ENCODE results near the gene NR3C2.

DNA sequence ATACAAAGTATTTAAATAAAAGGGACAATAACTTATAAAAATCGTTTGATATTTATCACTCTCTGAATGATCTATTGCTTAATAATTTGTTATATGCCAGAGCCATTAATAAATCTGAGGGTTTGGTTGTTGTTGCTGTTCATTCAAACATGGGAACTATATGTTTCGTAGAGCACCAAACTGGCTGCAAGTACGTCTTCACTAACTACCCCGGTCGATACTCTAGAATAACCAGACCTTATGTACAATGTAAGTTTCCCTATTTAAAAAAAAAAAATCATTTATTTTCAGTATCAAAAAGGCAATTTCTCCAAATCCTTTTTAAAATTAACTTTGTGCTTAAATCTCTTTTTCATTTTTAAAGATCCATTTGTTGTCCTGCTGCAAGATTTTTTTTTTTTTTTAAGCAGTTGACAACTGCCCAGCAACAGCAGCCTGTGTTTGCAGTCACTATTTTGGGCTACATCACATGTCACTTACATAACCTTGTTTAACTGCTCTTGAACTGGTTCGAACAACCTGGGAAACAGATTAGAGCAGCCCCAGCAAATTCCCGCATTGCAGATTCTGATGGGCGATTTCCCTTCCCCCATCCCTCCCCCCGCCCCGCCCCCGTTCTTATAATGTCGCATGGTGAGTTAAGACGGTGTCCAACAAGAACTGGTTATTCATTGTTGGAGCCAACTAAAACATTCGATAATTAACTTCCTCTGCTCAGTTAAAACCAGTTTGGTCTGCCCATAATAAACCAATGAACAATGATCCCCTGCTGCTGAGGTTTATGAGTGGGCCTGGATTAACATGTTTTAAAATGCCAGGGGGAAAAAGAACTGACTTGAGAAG is 238.9 kb downstream of the NR3C2 start:
- TF ChIP-seq ZNF8 (CRISPR knock-in tag; IDR thresholded peaks at IDR 0.05), result no peak
- no peak for TF ChIP-seq RARB (CRISPR knock-in tag; IDR thresholded peaks at IDR 0.05)
- TF ChIP-seq, protein P1, sequence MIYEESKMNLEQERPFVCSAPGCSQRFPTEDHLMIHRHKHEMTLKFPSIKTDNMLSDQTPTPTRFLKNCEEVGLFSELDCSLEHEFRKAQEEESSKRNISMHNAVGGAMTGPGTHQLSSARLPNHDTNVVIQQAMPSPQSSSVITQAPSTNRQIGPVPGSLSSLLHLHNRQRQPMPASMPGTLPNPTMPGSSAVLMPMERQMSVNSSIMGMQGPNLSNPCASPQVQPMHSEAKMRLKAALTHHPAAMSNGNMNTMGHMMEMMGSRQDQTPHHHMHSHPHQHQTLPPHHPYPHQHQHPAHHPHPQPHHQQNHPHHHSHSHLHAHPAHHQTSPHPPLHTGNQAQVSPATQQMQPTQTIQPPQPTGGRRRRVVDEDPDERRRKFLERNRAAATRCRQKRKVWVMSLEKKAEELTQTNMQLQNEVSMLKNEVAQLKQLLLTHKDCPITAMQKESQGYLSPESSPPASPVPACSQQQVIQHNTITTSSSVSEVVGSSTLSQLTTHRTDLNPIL (CRISPR knock-in tag; IDR thresholded peaks at IDR 0.05; ENCODE audit: low read depth), result no peak
- TF ChIP-seq ZFP3 (CRISPR knock-in tag; IDR thresholded peaks at IDR 0.05), result no peak
- TF ChIP-seq BACH2 (CRISPR knock-in tag; IDR thresholded peaks at IDR 0.05; ENCODE audit: borderline replicate concordance), result no peak
- TF ChIP-seq GLIS3 (CRISPR knock-in tag; IDR thresholded peaks at IDR 0.05), result no peak
- TF ChIP-seq ZC3H10 (CRISPR knock-in tag; IDR thresholded peaks at IDR 0.05), result no peak
- TF ChIP-seq PATZ1 (CRISPR knock-in tag; IDR thresholded peaks at IDR 0.05; ENCODE audit: borderline replicate concordance), result no peak
- TF ChIP-seq ARNTL (CRISPR knock-in tag; IDR thresholded peaks at IDR 0.05; ENCODE audit: borderline replicate concordance, low read depth), result no peak
